IMR-90 (cell line): ENCODE results near the gene HLA-DMB. TPM values are rescaled to one million over a fixed set of nuclear protein-coding genes. Genes with fewer than 3 reads are reported as not detected.

Experiments used
- ATAC-seq: fragments of 200-7000 bp; cut with Tn5 transposase; 2 replicates; pipeline ENCODE4 v1.9.1; 2020; ENCODE audit warnings: low read depth, mild to moderate bottlenecking, moderate library complexity
- BruUV-seq: library from RNA; stranded (reverse); fragments of 400-500 nt; replicated peaks from 2 replicates; lab custom pipeline; 2021; lab: Mats Ljungman, UMichigan
- CTCF ChIA-PET: fragments of 300-600 bp; formaldehyde crosslinking; extraction: SDS; loops from one replicate; lab custom pipeline; 2021; ENCODE audit warnings: antibody characterized with exemption; lab: Yijun Ruan, JAX
- POLR2A ChIA-PET: fragments of 300-600 bp; sonication (Branson Sonifier 250); formaldehyde crosslinking; loops from one replicate; lab custom pipeline; 2022; ENCODE audit warnings: antibody characterized with exemption; ENCODE audit not compliant: unreplicated experiment; lab: Charles Lee
- DNase-seq: peaks from one replicate; pipeline ENCODE4 v3.0.0; 2013
- H2AFZ ChIP-seq: replicated peaks from 2 replicates; pipeline ENCODE3; 2013; ENCODE audit warnings: low read length, mild to moderate bottlenecking; ENCODE audit not compliant: poor library complexity
- H2AK5ac ChIP-seq: 2 replicates; pipeline ENCODE4 v1.6.1; 2013; ENCODE audit warnings: low read depth, low read length, inconsistent platforms
- H2AK9ac ChIP-seq: replicated peaks from 2 replicates; pipeline ENCODE3; 2013; ENCODE audit warnings: mild to moderate bottlenecking, low read depth, low read length, moderate library complexity; ENCODE audit not compliant: poor library complexity
- H2BK120ac ChIP-seq: 2 replicates; pipeline ENCODE4 v1.6.1; 2013; ENCODE audit warnings: low read depth, low read length, inconsistent platforms
- H2BK15ac ChIP-seq: 3 replicates; pipeline ENCODE4 v1.6.1; 2013; ENCODE audit warnings: low read depth, low read length, inconsistent platforms
- H2BK20ac ChIP-seq: 2 replicates; pipeline ENCODE4 v1.6.1; 2013; ENCODE audit warnings: low read depth, mild to moderate bottlenecking, inconsistent platforms, low read length, moderate library complexity
- H2BK5ac ChIP-seq: 2 replicates; pipeline ENCODE4 v1.6.1; 2013; ENCODE audit warnings: mild to moderate bottlenecking, low read depth, low read length, inconsistent platforms; ENCODE audit not compliant: poor library complexity, severe bottlenecking
- H3K14ac ChIP-seq: replicated peaks from 2 replicates; pipeline ENCODE4 v1.6.1; 2013; ENCODE audit warnings: low read depth, low read length, inconsistent platforms
- H3K18ac ChIP-seq: 2 replicates; pipeline ENCODE4 v1.6.1; 2013; ENCODE audit warnings: low read depth, low read length, control low read depth
- H3K23ac ChIP-seq: 2 replicates; pipeline ENCODE4 v1.6.1; 2013; ENCODE audit warnings: low read depth, low read length, inconsistent platforms
- H3K27ac ChIP-seq: 2 replicates; pipeline ENCODE4 v1.5.1; 2013; ENCODE audit warnings: mild to moderate bottlenecking, control low read depth, low read length; ENCODE audit not compliant: insufficient read depth
- H3K27me3 ChIP-seq: 2 replicates; pipeline ENCODE4 v1.6.1; 2013; ENCODE audit warnings: low read length; ENCODE audit not compliant: control insufficient read depth, insufficient read depth
- H3K36me3 ChIP-seq: 2 replicates; pipeline ENCODE4 v1.6.1; 2013; ENCODE audit warnings: low read length, mixed read lengths; ENCODE audit not compliant: control insufficient read depth, insufficient read depth
- H3K4ac ChIP-seq: 2 replicates; pipeline ENCODE4 v1.6.1; 2013; ENCODE audit warnings: low read depth, low read length, inconsistent platforms
- H3K4me1 ChIP-seq: 2 replicates; pipeline ENCODE4 v1.6.1; 2013; ENCODE audit warnings: low read length, mixed read lengths; ENCODE audit not compliant: control insufficient read depth, insufficient read depth
- H3K4me2 ChIP-seq: 2 replicates; pipeline ENCODE4 v1.6.1; 2013; ENCODE audit warnings: low read depth, mild to moderate bottlenecking, control low read depth, low read length, moderate library complexity
- H3K4me3 ChIP-seq: 2 replicates; pipeline ENCODE4 v1.5.1; 2013; ENCODE audit warnings: low read depth, mild to moderate bottlenecking, control low read depth, low read length, moderate library complexity; ENCODE audit not compliant: insufficient read depth
- H3K56ac ChIP-seq: 2 replicates; pipeline ENCODE4 v1.6.1; 2013; ENCODE audit warnings: low read length, inconsistent platforms; ENCODE audit not compliant: insufficient read depth; ENCODE audit errors: extremely low read depth
- H3K79me1 ChIP-seq, 2 experiments: 2 replicates each; pipeline ENCODE4 v1.6.1; 2013; ENCODE audit warnings: low read length in 2 of 2, inconsistent platforms in 1 of 2, low read depth in 1 of 2
- H3K9ac ChIP-seq: 2 replicates; pipeline ENCODE4 v1.6.1; 2013; ENCODE audit warnings: low read depth, low read length, control low read depth
- H3K9me1 ChIP-seq: 2 replicates; pipeline ENCODE4 v1.6.1; 2013; ENCODE audit warnings: low read length, inconsistent platforms; ENCODE audit not compliant: insufficient read depth
- H3K9me3 ChIP-seq: 2 replicates; pipeline ENCODE4 v1.6.1; 2013; ENCODE audit warnings: low read length; ENCODE audit not compliant: control insufficient read depth, insufficient read depth
- H4K20me1 ChIP-seq: 2 replicates; pipeline ENCODE4 v1.6.1; 2013; ENCODE audit warnings: low read length, inconsistent platforms; ENCODE audit not compliant: insufficient read depth
- H4K5ac ChIP-seq: 2 replicates; pipeline ENCODE4 v1.6.1; 2013; ENCODE audit warnings: mild to moderate bottlenecking, low read depth, low read length, control low read depth
- H4K8ac ChIP-seq, 2 experiments: 2 replicates each; pipeline ENCODE4 v1.6.1; 2013; ENCODE audit warnings: low read depth in 2 of 2, low read length in 2 of 2, control low read depth in 1 of 2, inconsistent platforms in 1 of 2
- H4K91ac ChIP-seq: 2 replicates; pipeline ENCODE4 v1.6.1; 2013; ENCODE audit warnings: low read depth, low read length, inconsistent platforms; ENCODE audit not compliant: insufficient read depth
- BHLHE40 ChIP-seq: fragments of 150-350 bp; IDR thresholded peaks from 2 replicates; pipeline ENCODE4 v1.6.1; 2016; ENCODE audit warnings: mild to moderate bottlenecking, low read depth, low read length
- CEBPB ChIP-seq: IDR thresholded peaks from 2 replicates; pipeline ENCODE4 v1.6.1; 2012; ENCODE audit warnings: low read depth, low read length, improper control_type of control experiment
- CHD1 ChIP-seq: IDR thresholded peaks from 2 replicates; pipeline ENCODE4 v1.6.1; 2012; ENCODE audit warnings: low read depth, low read length, improper control_type of control experiment
- ELK1 ChIP-seq: fragments of 150-350 bp; IDR thresholded peaks from 2 replicates; pipeline ENCODE4 v1.6.1; 2016; ENCODE audit warnings: low read depth, mild to moderate bottlenecking, low read length, moderate library complexity, borderline replicate concordance
- FOS ChIP-seq: fragments of 150-350 bp; IDR thresholded peaks from 2 replicates; pipeline ENCODE4 v1.6.1; 2016; ENCODE audit warnings: low read depth, low read length
- MAFK ChIP-seq: IDR thresholded peaks from 2 replicates; pipeline ENCODE4 v1.6.1; 2012; ENCODE audit warnings: low read depth, low read length, improper control_type of control experiment
- MAZ ChIP-seq: IDR thresholded peaks from 2 replicates; pipeline ENCODE4 v1.6.1; 2012; ENCODE audit warnings: low read depth, mild to moderate bottlenecking, low read length, improper control_type of control experiment, moderate library complexity, borderline replicate concordance
- MXI1 ChIP-seq: IDR thresholded peaks from 2 replicates; pipeline ENCODE4 v1.6.1; 2012; ENCODE audit warnings: low read depth, mild to moderate bottlenecking, low read length, moderate library complexity, borderline replicate concordance
- RFX5 ChIP-seq: IDR thresholded peaks from 2 replicates; pipeline ENCODE4 v1.8.0; 2012; ENCODE audit warnings: low read depth, mild to moderate bottlenecking, low read length, moderate library complexity
- SMC3 ChIP-seq: fragments of 150-350 bp; IDR thresholded peaks from 2 replicates; pipeline ENCODE4 v1.6.1; 2016; ENCODE audit warnings: low read depth, mild to moderate bottlenecking, antibody characterized with exemption, low read length, moderate library complexity
- USF2 ChIP-seq: fragments of 150-350 bp; IDR thresholded peaks from 2 replicates; pipeline ENCODE4 v1.6.1; 2017; ENCODE audit warnings: mild to moderate bottlenecking, antibody characterized with exemption, low read length, low read depth
- WGBS, 2 experiments: methylation state at CpG; one replicate each; pipeline versions ENCODE4 v1.1.5 to v1.1.7; 2013; ENCODE audit warnings: missing lambda C conversion rate in 2 of 2; ENCODE audit not compliant: insufficient read length in 1 of 2; ENCODE audit errors: extremely low coverage in 2 of 2; 5-methylcytosine and 5-hydroxymethylcytosine counted together
- dilution Hi-C: fragments of 300-500 bp; cut with HindIII; formaldehyde crosslinking; loops from one replicate; pipeline ENCODE4 v1.14.3; 2018; ENCODE audit warnings: low sequenced_read_pairs; ENCODE audit not compliant: unreplicated experiment
- in situ Hi-C: fragments of 300-500 bp; cut with MboI; formaldehyde crosslinking; loops from 3 replicates; pipeline ENCODE4 v1.14.3; 2019; ENCODE audit warnings: low sequenced_read_pairs, inconsistent platforms, mixed read lengths
- intact Hi-C: fragments of 100-400 bp; cut with micrococcal nuclease; formaldehyde crosslinking; loops from 2 replicates; pipeline ENCODE4 v1.10.0; 2022
- polyA plus RNA-seq, 3 experiments: library from polyadenylated mRNA; depleted of rRNA; stranded (reverse); fragments of >200 nt; gene quantifications; 2 replicates each; pipeline ENCODE4 v1.2.3, GENCODE V29; 2012; ENCODE audit warnings: low replicate concordance in 1 of 3
- total RNA-seq: library from RNA; depleted of rRNA; stranded (reverse); fragments of >200 nt; gene quantifications from 2 replicates; pipeline ENCODE4 v1.2.3, GENCODE V29; 2012
- TF ChIP-seq, protein P1 (sequence below): conservative IDR thresholded peaks from 2 replicates; pipeline ENCODE4 v1.5.1; 2012; ENCODE audit warnings: mild to moderate bottlenecking, low read depth, low read length, improper control_type of control experiment

The HLA-DMB gene
- total and polyA plus RNA-seq, 2 of the 4 experiments (the other 2 are of a cell fraction): 0.18 to 0.19 TPM

DNA sequence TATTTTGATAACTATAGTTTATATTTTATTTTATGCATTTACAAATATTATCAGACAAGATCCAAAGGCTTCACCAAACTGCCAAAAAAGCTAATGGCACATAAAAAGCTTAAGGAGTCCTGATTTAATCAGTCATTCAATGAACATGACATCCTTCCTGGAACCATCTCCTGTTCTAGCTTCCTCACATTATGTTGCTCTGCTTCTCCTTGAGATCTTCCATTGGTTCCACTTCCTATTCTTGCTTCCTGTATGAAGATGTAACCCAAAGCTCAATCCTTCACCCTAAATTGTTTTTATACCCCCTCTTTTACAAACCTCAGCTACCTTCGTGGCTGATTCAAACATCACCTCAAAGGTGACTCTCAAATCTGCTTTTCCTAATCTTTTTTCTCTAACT, 23.0 kb upstream of the HLA-DMB start:
- no peak for TF ChIP-seq MXI1
- no peak for TF ChIP-seq USF2
- TF ChIP-seq ELK1: no peak
- TF ChIP-seq BHLHE40: no peak
- no peak for TF ChIP-seq FOS
- no peak for TF ChIP-seq CHD1
- TF ChIP-seq CEBPB: no peak
- no peak for TF ChIP-seq MAZ
- TF ChIP-seq MAFK: no peak
- TF ChIP-seq, protein P1, sequence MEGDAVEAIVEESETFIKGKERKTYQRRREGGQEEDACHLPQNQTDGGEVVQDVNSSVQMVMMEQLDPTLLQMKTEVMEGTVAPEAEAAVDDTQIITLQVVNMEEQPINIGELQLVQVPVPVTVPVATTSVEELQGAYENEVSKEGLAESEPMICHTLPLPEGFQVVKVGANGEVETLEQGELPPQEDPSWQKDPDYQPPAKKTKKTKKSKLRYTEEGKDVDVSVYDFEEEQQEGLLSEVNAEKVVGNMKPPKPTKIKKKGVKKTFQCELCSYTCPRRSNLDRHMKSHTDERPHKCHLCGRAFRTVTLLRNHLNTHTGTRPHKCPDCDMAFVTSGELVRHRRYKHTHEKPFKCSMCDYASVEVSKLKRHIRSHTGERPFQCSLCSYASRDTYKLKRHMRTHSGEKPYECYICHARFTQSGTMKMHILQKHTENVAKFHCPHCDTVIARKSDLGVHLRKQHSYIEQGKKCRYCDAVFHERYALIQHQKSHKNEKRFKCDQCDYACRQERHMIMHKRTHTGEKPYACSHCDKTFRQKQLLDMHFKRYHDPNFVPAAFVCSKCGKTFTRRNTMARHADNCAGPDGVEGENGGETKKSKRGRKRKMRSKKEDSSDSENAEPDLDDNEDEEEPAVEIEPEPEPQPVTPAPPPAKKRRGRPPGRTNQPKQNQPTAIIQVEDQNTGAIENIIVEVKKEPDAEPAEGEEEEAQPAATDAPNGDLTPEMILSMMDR: no peak
- TF ChIP-seq RFX5: no peak
- TF ChIP-seq SMC3: no peak
- BruUV-seq: no TSS peak
- H3K14ac ChIP-seq: no peak overlapping the region
- no peak overlapping the region for H2AK9ac ChIP-seq
- no peak overlapping the region for H3K23ac ChIP-seq
- H4K91ac ChIP-seq: no peak overlapping the region
- no peak overlapping the region for H3K56ac ChIP-seq
- H2BK120ac ChIP-seq: no peak overlapping the region
- ChIA-PET POLR2A (interaction anchor here (1.7 kb wide), 1 partner anchor 8 kb away, joined by 11 read pairs; no protein-coding TSS in a partner anchor), CTCF (interaction anchor here (1.2 to 1.8 kb wide), 2 partner anchors 10 to 20 kb away, joined by 6 to 10 read pairs; partner anchors contain the start of gene HLA-DMA)
- H2BK5ac ChIP-seq: no peak overlapping the region
- H2BK15ac ChIP-seq: no peak overlapping the region
- dilution Hi-C loops: no loop called here
- no peaks in the 10 kb centered on the region for H3K36me3 ChIP-seq
- no CpG with 5 or more reads among the region's 1 CpG for WGBS, 2 experiments
- H2AFZ ChIP-seq: no peak overlapping the region
- intact Hi-C loops: no loop called here
- no peak overlapping the region for H2BK20ac ChIP-seq
- no peak overlapping the region for H3K4me3 ChIP-seq
- H4K5ac ChIP-seq: no peak overlapping the region
- H3K27me3 ChIP-seq: no peaks in the 10 kb centered on the region
- H3K9me1 ChIP-seq: no peaks in the 10 kb centered on the region; the same call in 1 of the 2 replicates
- no peak overlapping the region for H3K9ac ChIP-seq
- no peak overlapping the region for H3K4ac ChIP-seq
- H3K18ac ChIP-seq: no peak overlapping the region
- H3K79me1 ChIP-seq: peaks cover 13 to 41% of the 10 kb centered on the region in 2 experiments
- no peak for DNase-seq
- H4K20me1 ChIP-seq: no peaks in the 10 kb centered on the region
- no peaks in the 10 kb centered on the region for H3K9me3 ChIP-seq
- in situ Hi-C loops: loop anchor here (25.0 kb wide), 1 partner anchor 777 kb away; the partner anchor contains the start of genes AGER, AGPAT1, GPSM3 and PBX2
- H3K27ac ChIP-seq: no peak overlapping the region
- no peak overlapping the region for H3K4me2 ChIP-seq
- no peak overlapping the region for H2AK5ac ChIP-seq
- no peak overlapping the region for H4K8ac ChIP-seq
- peaks cover 2% of the 10 kb centered on the region; the same call in 1 of the 2 replicates for H3K4me1 ChIP-seq
- no peak for ATAC-seq
